Suprapubic skin (tissue), 4 donors: ENCODE results near the gene SIGLEC14.

Source experiments
- EP300 ChIP-seq: sonication (generic); formaldehyde crosslinking; IDR thresholded peaks from one replicate; pipeline ENCODE4 v1.6.1; 2017; ENCODE audit warnings: antibody characterized with exemption
- POLR2A ChIP-seq, 2 donors: fragments of 450-650 bp; IDR thresholded peaks; one replicate each; pipeline ENCODE4 v1.6.1; 2017; ENCODE audit warnings: antibody characterized with exemption in 2 of 2, mild to moderate bottlenecking in 2 of 2, moderate library complexity in 2 of 2
- POLR2AphosphoS5 ChIP-seq, 3 donors: sonication (generic); formaldehyde crosslinking; IDR thresholded peaks; one replicate each; pipeline ENCODE4 v1.6.1; 2017; ENCODE audit warnings: antibody characterized with exemption in 3 of 3
- TF ChIP-seq, protein P1 (sequence below), 2 donors: fragments of 200-600 bp in 1 of 2; fragments of 450-650 bp in 1 of 2; sonication (generic) in 1 of 2; IDR thresholded peaks; one replicate each; pipeline ENCODE4 v1.5.1; 2016 to 2019; ENCODE audit warnings: antibody characterized with exemption in 2 of 2, mild to moderate bottlenecking in 1 of 2, moderate library complexity in 1 of 2

DNA sequence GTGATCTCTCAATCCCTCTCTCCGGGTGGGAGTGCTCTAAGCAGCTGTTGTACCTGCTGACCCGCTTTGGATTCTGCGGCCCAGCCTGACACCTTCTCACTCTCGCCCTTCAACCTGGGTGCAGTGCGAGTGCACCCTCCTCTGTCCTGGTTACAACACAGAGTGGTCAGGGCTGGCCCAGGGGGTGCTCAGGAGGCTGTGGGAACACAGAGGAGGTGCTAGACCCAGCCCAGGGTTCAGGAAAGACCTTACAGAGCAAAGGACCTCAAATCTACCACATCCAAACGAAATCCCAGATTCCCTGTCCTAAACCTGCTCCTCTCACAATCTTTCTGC lies 51.9 kb downstream of the SIGLEC14 start:
- TF ChIP-seq EP300 (no peak), POLR2AphosphoS5 (IDR thresholded peaks at IDR 0.05) (no peak), POLR2A (IDR thresholded peaks at IDR 0.05) (no peak)
- TF ChIP-seq, protein P1, sequence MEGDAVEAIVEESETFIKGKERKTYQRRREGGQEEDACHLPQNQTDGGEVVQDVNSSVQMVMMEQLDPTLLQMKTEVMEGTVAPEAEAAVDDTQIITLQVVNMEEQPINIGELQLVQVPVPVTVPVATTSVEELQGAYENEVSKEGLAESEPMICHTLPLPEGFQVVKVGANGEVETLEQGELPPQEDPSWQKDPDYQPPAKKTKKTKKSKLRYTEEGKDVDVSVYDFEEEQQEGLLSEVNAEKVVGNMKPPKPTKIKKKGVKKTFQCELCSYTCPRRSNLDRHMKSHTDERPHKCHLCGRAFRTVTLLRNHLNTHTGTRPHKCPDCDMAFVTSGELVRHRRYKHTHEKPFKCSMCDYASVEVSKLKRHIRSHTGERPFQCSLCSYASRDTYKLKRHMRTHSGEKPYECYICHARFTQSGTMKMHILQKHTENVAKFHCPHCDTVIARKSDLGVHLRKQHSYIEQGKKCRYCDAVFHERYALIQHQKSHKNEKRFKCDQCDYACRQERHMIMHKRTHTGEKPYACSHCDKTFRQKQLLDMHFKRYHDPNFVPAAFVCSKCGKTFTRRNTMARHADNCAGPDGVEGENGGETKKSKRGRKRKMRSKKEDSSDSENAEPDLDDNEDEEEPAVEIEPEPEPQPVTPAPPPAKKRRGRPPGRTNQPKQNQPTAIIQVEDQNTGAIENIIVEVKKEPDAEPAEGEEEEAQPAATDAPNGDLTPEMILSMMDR (IDR thresholded peaks at IDR 0.05) = no peak
